Measurements from ENCODE around the gene ACAA1.
"Not testable (repeated sequence)": the region's sequence is repeated elsewhere in the genome, so short reads cannot be mapped to it uniquely, and the experiment has no call there.

The ACAA1 gene

GRCh38 chr3:38084334-38085310, 52.3 kb downstream of the ACAA1 start:
- peak; percentile 41 for DNase-seq (ENCODE audit: low read depth)
- TF ChIP-seq CTCF (IDR thresholded peaks at IDR 0.05; ENCODE audit: low read length, missing control alignments), result no peak

GRCh38 chr3:38083871-38084333, 53.0 kb downstream of the ACAA1 start:
- no peak overlapping the region for H3K4me3 ChIP-seq (replicated peaks; ENCODE audit: low read depth, low read length)
- DNase-seq (ENCODE audit: low read depth), result no peak
- no peak for TF ChIP-seq CTCF (IDR thresholded peaks at IDR 0.05; ENCODE audit: low read length, missing control alignments)

More at GRCh38 chr3:38084334-38085310, 52.3 kb downstream of the ACAA1 start:
- H3K4me3 ChIP-seq (replicated peaks; ENCODE audit: low read depth, low read length), result no peak overlapping the region

GRCh38 chr3:38083254-38083653, 53.7 kb downstream of the ACAA1 start:
- not testable (repeated sequence) for DNase-seq (ENCODE audit: low read depth); H3K4me3 ChIP-seq (replicated peaks; ENCODE audit: low read depth, low read length)

- H3K4me3 ChIP-seq (replicated peaks; ENCODE audit: low read depth, low read length); DNase-seq (ENCODE audit: low read depth): not testable (repeated sequence)
These were observed 54.6 kb downstream of the ACAA1 start for GRCh38 chr3:38082296-38082695.

- DNase-seq (ENCODE audit: low read depth), result not testable (repeated sequence)
These were observed 59.9 kb downstream of the ACAA1 start for GRCh38 chr3:38077073-38077472.

More at GRCh38 chr3:38077073-38077472, 59.9 kb downstream of the ACAA1 start:
- H3K4me3 ChIP-seq (replicated peaks; ENCODE audit: low read depth, low read length), result not testable (repeated sequence)

Data from fibroblast of pulmonary artery (primary cell).